Renal pelvis (tissue), 4 donors: Measurements from ENCODE around the gene BBS9. TPM values are rescaled to one million over a fixed set of nuclear protein-coding genes. Genes with fewer than 3 reads are reported as not detected.

ENCODE experiments used
- DNase-seq: peaks from one replicate; pipeline ENCODE4 v3.0.0-alpha.2; 2013
- polyA plus RNA-seq, 3 donors: library from polyadenylated mRNA; unstranded; fragments of 120-200 nt; gene quantifications; one replicate each; pipeline ENCODE4 v1.2.1, GENCODE V29; 2013; ENCODE audit not compliant: insufficient read length in 3 of 3

The BBS9 gene
- polyA plus RNA-seq, 3 donors: 15.5 to 17.8 (median 17.5) TPM

DNA sequence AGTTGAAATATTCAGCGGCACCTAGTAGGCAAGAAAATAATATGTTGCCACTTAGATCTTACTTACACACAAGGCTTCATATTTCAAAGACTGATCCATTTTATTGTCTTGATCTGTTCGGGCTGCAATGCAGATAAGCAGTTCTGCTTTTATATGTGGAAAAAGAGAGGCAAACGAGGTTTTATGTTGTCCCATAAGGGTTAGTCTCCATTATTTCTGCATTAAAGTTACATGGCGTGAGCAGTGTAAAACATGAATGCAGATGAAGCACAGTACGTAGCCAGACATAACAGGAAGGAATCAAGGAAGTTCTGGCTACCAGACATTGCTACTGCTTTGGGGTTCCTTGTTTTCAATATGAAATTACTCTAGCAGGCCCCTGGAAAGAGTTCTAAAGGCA lies 224.8 kb downstream of the BBS9 start:
- DNase-seq: no peak

DNA sequence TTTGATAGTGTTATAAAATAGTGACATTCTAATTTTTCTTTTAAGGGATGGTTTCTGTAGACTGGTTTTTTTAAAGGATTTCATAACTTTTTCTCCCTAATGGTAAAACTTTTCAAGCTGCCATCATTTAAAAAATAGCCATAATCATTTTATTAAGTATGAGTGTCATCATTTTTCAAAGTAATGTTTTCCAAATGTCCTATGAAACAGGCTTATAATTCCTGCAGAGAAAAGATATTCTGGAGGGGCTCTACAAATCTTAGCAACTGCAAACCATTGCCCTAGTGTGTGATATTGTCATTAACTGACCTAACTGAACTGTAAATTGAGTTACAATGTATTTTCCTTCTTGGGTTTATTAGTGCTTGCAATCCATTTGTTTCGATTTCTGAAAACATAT lies 226.0 kb downstream of the BBS9 start:
- no peak for DNase-seq

DNA sequence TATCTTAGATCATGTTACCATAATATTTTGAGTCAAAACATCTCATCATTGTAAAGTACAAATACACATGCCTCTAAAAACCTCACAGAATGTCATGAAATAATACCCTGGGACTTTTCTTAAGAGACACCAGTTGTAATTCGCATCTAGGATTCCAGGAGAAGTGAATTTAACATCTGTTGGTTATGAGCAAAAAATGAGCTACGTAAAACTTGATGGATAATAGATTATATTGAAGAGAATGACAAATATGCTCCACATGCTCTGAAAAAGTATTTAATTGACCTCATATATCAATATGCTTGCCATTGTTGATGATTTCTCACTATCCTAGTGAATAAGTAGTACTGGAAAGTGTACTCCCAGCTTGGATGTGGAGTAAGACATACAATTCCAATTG lies 227.0 kb downstream of the BBS9 start:
- DNase-seq: no peak

DNA sequence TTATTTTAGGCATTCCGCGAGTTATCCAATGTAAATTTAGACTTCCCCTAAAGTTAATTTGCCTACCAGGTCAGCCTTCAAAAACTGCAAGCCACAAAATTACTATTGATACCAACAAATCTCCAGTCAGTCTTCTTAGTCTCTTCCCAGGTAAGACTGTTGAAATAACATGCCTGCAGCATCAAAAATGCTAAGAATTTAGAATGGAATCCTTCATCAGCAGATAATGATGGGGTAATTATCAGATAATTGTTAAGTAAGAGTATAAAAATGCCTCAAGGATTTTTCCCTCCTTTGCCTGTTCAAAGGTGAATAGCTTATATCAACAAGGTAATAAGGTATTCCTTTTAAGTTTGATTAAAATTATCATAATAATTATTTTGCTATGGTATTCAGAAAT lies 228.5 kb downstream of the BBS9 start:
- DNase-seq: no peak

DNA sequence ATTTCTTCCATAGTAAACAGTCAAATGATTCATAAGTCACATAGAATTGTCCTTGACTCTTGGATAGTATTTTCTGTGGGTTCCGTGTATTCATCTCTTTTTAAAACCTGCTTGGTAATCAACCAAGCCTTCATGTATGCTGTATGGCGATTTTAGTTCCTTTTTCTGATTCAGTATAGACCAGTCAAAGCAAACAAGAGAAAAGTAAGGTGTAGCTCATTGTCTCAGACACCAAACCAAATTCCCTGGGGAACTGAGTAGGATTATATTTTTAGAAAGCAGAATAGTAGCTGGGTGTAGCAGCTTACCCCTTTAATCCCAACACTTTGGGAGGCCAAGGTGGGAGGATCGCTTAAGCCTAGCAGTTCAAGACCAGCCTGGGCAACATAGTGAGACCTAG lies 240.5 kb downstream of the BBS9 start:
- DNase-seq: no peak

DNA sequence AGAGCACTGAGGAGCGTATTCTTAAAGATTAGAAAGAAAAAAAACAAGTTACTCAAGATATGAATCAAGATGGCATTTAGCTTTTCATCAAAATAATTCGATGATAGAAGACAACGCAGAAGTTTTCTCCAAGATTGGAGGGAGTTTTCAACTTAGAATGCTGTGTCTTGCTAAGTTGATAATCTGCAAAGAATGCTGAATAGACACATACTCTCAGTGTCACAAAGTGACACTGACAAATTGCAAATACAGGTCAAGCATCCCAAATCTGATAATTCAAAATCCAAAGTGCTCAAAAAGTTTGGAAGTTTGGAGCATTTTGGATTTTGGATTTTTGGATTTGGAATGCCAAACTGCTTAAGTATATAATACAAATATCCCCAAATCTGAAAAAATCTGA lies 243.8 kb downstream of the BBS9 start:
- DNase-seq: no peak

DNA sequence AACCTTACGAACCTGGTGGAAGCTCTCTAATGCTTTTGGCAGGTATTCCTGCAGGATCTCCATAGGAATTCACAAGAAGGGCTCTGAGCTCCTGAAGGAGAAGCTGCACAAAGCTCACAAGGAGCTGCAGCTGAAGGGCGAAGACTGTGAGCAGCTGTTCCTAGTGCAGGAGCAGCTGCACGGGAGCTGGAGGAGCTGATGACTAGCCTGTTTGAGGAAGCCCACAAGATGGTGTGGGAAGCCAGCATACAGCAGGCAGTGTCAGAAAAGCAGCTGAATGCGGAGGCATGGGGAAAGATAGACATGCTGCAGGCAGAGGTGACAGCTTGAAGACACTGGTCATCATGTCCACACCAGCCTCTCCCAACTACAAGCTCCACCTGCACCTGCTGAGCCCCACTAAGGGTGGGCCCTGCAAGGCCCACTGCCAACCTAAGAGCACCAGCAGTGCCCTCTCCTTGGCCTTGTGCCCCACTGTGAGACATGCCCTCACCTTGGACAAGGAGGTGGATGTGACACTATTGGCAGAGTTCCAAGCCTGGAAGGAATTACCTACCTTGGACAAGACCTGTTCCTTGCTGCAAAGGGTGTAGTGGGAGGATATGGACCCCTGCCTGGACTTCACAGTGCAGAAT lies 250.6 kb downstream of the BBS9 start:
- no peak for DNase-seq

DNA sequence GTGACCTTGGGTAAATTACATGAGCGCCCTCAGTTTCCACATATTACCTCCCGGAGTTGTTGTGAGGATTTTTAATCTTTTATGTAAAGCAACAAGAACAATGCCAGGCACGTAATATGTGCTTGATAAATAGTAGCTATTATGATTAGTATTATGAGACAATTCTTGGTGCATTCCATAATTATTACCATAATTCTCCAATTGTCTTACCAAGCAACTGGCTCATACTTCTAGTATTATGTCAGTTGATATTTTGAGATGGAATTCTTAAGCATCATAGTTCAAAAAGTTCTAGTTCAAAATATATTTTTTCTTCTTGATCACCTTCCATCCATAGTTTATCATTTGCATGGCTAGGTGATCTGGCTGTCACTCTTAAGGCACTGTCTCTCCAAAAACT lies 259.0 kb downstream of the BBS9 start:
- no peak for DNase-seq

DNA sequence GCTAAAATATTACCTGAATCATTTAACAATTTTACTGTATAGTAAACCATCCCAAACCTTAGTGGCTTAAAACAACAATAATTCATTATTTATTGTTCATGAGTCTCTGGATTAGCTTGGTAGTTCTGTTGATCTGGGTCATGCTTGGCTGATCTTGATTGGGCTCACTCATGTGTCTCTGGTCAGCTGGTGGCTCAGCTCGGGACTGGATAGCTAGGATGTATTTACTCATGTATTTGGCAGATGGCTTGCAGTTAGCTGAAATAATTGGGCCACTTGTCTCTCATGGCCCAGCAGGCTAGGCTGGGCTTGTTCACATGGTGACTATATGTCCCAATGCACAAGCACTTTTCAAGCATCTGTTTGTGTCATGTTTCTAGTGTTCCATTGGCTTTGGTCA lies 262.8 kb downstream of the BBS9 start:
- peak; percentile 5 for DNase-seq

DNA sequence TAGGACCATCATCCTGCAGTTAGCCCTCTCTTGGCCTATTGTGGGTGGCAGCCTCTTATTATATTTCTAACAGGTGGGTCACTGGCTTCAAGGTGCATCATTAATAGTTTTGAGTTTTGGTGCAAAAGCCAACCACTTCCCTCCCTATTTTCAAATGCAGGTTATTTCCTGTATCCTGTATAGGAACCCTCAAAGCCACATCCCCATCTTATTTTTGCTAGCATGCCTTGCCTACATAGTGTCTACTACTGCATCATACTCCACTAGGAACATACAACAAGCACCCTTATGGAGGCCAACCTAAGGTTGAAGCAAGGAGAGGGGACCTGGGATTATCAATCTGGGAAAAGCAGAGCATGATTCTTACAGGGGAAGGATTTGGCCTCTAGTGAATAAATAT lies 264.4 kb downstream of the BBS9 start:
- DNase-seq: no peak

DNA sequence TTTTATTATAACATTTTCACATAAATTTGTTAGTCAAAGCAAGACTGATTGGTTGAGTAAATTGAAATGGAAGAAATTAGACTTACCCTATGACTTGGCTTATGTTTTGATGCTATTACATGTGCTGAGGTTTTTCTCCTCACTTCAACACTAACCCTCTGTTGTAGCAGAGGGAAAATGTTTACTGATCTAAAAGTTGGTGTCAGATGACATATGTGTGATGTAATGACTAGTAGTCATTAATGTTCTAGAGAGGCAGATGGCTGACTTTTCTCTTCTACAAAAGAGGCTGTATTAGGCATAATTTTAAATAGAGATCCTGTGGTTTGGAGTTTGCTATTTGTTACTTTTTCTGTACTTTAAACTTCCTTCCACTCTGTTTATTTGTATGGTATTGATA lies 266.0 kb downstream of the BBS9 start:
- no peak for DNase-seq

DNA sequence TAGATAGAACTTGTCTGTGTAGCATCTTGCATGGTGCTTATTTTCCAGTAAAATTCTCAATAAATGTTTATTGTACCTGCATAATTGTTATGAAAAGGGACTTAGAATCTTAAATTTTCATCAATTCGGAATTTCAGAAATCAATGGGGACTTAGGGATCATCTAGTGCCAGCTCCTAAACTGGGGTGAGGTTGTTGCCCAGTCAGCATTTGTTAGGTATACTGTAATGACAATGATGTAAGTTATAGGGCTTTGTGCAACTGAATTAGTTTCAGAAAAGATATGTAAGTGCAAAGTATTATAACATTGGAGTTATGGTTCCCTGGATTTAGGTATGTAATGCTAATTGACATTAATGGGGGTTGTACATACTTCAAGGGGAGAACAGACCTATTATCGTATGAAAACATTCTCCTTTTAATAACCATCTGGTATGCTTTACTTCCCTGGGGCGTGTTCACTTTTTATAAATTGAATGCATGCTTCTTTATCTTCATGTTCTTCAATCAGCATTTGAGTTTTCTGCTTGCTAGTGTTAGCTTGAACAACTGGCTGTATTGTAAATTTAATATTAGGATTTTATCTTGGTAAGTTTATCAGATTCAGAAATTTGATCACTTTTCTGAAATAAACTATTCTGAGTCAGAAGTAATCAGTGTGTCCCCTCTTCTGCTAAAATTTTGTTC lies 270.3 kb downstream of the BBS9 start:
- DNase-seq: no peak

DNA sequence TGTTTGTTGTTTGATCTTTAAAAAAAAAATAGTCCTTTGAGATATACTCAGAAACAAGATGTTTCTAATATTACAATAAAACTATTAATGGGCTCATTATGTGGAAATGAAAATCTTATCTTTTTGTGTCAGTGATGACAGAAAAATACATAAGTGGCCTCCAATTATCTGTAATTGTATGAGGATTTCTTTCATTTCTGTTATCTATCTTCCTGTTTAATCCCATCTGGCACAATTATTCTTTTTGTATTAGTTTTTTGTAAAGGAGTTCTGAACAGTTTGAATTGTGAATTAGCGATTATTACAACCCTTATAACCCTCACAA lies 270.8 kb downstream of the BBS9 start:
- no peak for DNase-seq

DNA sequence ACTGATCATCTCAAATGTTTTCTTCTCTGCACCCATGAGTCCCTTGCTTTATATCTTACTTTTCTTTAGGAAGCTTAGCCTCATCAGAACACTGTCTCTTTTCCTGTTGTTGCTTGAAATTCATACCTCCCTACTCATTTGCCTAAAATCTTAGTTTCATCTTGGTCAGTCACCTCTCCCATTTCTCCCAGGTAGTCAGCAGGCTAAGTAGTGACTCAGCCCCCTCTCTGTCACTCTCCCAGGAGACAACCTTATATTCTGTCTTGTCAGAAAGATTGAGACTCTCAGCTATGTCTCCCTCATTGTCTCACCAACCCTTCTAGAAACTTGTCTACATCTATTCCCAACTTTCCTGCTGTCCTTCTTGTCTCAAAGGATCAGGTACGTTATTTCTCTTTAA lies 280.9 kb downstream of the BBS9 start:
- DNase-seq: no peak

DNA sequence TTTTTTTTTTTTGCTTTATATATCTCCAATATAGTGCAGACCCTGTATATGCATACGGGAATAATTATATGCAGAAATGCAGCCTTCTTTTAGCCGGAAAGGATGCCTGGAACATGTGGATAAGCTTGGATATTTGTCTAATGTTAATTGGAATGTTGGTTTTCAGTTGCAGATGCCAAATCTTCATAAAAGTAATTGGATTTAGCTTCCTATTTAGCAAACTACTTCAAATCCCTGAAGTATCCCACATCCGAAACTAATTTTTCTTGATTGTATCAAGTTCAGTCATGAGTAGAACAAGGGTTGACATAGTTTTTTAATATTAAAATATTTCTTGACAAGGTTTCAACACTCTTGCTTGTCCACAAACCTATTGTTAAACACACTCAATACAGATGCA lies 281.7 kb downstream of the BBS9 start:
- DNase-seq: no peak

DNA sequence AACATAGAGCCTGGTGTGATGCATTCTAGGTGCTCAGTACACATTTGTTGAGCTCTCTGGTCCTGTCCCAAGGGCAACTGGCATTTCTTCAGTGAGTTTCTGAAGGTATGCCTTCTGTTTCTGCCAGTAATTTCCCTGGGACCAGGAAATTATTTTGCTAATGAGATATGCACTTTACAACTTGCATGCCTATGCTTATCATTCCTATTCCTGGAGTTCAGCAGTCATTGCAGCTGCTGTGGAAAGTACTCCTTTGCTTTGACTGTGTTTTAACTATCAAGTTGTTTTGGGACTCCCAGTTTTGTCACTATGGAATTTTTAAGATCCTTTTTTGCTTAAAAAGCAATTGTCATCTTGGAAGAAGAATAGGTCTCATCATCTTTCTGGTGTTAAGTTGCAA lies 283.0 kb downstream of the BBS9 start:
- DNase-seq: no peak

DNA sequence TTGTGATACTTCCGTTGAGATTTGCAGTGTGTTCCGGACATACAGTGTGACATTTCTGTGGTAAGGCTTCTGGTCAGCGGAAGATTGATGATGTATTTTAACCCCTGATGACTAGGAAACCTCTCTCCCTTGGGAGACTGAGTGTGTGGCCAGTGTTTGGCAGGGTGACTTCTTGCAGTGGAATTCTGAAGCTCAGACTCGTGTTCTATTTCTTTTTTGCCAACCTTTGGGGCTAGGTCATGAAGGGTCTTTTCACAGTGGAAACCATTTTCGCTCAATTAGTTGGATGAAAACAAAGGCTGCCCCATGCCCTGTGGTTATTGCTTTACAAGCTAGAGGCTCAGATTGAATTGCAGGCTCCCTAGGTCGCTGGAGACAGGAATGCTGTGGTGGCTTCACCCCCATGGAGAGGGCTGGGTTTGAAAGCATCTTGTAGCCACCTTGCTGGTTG lies 288.9 kb downstream of the BBS9 start:
- no peak for DNase-seq

DNA sequence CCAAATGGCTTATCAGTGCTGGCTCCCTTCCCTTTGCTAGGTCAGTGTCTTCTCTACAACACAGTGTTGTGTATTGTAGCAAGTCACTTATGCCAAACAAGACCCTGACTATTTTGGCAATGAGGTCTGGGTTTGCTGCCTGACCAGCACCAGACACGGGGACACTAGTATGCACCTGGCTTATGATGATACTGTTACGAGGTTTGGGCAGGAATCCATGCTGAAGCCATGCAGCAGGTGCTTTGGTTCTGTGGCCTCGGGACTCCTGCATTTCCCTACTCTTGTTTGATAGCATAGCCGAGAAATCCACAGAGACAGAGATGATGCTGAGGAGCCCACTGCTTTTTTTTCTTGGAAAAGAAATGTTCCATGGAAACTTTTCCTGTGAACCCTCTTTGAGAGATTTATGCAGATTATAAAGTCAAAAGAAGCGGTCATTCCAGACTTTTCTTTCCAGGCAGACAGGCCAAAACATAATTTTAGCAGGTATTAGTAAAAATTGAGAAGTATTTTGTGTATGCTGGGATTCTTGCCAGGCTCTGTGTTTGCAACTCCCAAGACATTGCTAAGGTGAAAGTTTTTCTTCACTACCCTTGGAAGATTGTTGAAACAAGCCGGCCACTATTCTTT lies 291.1 kb downstream of the BBS9 start:
- DNase-seq: no peak

DNA sequence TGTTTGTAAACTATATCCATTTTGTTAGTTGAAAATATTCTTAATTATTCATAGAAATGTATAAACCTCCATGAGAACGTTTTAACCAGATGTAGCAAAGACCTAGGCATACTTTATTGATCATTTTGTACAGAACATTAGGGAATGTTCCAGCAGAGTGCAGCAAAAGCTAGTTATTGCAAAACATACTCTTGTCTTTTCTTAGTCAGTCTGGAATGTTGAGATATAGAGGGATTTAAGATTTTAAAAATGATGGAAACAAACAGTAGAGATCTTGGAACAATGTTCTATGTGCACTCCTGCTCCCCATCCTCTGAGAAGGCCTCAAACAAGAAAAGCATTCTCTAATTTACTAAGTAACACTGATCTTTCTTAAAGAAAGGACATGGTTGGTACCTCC lies 292.1 kb downstream of the BBS9 start:
- DNase-seq: no peak

DNA sequence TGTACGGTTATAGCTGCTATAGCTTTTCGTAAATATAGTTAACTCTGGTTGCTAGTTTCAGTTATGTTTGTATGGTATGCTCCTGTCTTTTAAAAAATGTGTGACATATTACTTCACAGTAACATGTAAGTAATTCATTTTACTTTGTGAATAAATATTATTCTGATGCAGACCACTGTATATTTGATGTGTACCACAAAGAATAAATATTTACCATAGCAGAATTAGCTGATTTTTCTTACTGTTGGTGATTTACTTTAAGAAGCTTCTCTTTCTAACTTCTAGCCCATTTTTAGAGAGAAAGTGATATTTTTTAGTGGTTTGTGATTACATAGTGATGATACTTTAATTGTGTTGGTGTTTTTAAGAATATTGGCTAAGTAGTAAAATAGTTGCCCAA lies 292.8 kb downstream of the BBS9 start:
- DNase-seq: no peak

DNA sequence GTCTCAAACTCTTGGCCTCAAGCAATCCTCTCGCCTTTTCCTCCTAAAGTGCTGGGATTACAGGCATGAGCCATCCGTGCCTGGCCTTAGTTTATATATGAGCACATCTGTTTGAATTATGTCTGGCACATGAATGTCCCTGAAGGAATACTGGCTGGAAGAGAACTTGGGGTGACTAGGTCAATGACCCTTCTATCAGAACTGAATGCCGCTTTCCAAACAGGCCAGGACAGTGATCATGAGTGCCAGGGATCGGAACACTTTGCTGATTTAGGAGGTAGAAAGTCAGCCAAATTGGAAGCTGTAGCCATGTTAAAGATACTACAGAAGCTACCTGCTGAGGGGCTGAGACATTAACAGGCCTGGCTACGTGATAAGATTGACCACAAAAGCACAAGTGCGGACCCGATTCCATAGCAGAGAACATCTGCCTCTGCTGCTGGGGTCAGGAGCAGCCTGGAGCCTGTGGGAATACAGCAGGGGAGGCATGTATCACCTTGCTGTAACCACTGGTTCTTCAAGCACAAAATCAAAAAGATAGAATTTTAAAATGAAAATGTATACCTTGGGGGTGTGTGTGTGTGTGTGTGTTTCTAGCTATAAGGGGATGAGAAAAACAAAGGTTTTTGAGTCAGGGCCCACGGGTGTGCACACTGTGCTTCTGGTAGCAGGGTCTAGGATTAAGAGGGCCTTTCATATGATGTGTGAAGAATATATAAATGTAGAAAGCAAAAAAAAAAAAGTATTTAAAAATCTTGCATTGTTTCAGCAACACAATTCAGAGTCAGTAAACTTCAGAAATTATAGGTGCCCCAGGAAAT lies 293.7 kb downstream of the BBS9 start:
- DNase-seq: no peak

DNA sequence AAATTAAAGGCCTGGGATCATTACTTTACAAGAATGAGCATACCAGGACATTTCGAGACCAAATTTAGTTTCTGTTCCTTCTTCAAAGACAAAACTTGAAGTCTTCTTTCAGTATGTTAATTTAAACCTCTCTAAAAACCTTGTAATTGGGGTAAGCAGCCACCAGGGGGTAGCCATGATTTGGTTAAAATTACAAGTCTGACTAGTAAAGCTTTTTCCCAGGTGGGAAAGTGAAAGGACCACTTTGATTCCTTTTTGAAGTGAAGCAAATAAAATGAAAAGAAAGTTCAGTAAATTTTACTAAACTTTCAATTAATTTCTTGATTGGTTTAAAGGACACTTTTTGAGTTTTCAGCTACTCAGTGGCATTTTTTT lies 294.3 kb downstream of the BBS9 start:
- DNase-seq: no peak

DNA sequence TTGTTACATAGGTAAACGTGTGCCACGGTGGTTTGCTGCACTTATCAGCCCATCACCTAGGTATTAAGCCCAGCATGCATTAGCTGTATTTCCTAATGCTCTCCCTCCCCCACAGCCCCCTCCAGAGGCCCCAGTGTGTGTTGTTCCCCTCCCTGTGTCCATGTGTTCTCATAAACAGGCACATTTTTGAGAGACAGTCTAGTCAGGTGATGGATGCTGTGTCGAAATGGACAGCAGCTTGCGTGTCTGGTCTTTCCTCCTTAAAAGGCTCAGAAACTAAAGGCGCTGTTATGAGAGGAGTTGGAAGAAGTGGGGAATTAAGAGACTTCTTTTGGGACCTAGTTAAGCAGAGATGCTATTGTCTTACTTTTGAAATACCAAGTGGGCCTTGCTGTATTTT lies 296.0 kb downstream of the BBS9 start:
- DNase-seq: no peak
